ENCODE data around the gene PLCXD1. TPM values are rescaled to one million over a fixed set of nuclear protein-coding genes. Genes with fewer than 3 reads are reported as not detected.

The PLCXD1 gene
- total and polyA plus RNA-seq, 10 donors, result 9.9 to 35.0 (median 21.5) TPM

GRCh38 chrX:318739-319578 lies 37.8 kb downstream of the PLCXD1 start, which contains the start of gene GTPBP6:
Gene GTPBP6 (minus strand): TSS chrX:318796. CDS start chrX:318787, 9 bp downstream.
- 0 to 1% (median 0%) methylated on average over 7 to 97 of the region's 97 CpGs for whole genome bisulfite sequencing, 5 donors
- Histone ChIP-seq H3K27ac (peak within 1 kb of the TSS; percentile 78 to 98 (median 97)), H3K36me3 (peaks cover 0 to 26% (median 17%) of the 10 kb centered on the region in 6 donors), H3K4me1 (peaks cover 11 to 46% (median 32%) of the 10 kb centered on the region in 6 donors), H3K27me3 (replicated peaks in 1 of 7) (peaks cover 0 to 7% (median 0%) of the 10 kb centered on the region in 7 donors), H3K4me3 (peak within 1 kb of the TSS; percentile 55 to 97 (median 85)), H3K9me3 (no peaks in the 10 kb centered on the region)
- intact Hi-C loops (cut with DNase I; ENCODE audit: low total_unique reads), result no loop called here
- TF ChIP-seq POLR2AphosphoS5 (IDR thresholded peaks at IDR 0.05), result peak; percentile 77 to 89 (median 85)
- peak in 6 of 11 experiments; percentile 17 to 53 (median 38) for TF ChIP-seq CTCF (IDR thresholded peaks at IDR 0.05 in 8 of 11, conservative IDR thresholded peaks at IDR 0.05 in 3 of 11)
- peak in 2 of 3 donors; percentile 64 to 81 for TF ChIP-seq POLR2A (IDR thresholded peaks at IDR 0.05)
- DNase-seq, result peak; percentile 100

DNA sequence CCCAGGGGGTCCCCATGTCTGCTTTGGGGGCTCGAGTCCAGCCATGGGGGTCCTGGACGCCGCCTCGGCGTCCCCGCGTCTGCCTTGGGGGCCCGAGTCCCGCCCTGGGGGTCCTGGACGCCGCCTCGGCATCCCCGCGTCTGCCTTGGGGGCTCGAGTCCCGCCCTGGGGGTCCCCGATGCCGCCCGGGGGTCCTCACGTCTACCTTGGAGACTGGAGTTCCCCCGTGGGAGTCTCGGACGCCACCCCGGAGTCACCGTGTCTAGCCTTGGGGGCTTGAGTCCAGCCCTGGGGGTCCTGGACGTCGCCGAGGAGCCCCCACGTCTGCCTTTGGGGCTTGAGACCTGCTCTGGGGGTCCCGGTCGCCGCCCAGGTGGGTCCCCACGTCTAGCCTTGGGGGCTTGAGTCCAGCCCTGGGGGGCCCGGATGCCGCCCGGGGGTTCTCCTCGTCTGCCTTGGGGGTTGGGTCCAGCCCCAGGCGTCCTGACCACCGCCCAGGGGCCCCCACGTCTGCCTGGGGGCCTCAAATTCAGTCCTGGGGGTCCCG lies 38.5 kb downstream of the PLCXD1 start:
- Histone ChIP-seq H3K36me3 (peaks cover 0 to 19% (median 11%) of the 10 kb centered on the region in 6 donors), H3K27ac (peak overlapping the region in 7 of 8 donors; percentile 94 to 98 (median 97)), H3K4me1 (peaks cover 11 to 46% (median 32%) of the 10 kb centered on the region in 6 donors), H3K4me3 (peak overlapping the region; percentile 47 to 97 (median 85)), H3K9me3 (no peaks in the 10 kb centered on the region), H3K27me3 (replicated peaks in 1 of 7) (peaks cover 0 to 10% (median 0%) of the 10 kb centered on the region in 7 donors)
- TF ChIP-seq POLR2AphosphoS5 (IDR thresholded peaks at IDR 0.05) (peak in 1 of 3 donors; percentile 4), POLR2A (IDR thresholded peaks at IDR 0.05) (no peak), CTCF (IDR thresholded peaks at IDR 0.05 in 8 of 11, conservative IDR thresholded peaks at IDR 0.05 in 3 of 11) (no peak)
- peak; percentile 93 for DNase-seq
- WGBS, 5 donors, result 0 to 1% (median 1%) methylated on average over 16 to 41 of the region's 41 CpGs
- intact Hi-C loops (cut with DNase I; ENCODE audit: low total_unique reads), result no loop called here

DNA sequence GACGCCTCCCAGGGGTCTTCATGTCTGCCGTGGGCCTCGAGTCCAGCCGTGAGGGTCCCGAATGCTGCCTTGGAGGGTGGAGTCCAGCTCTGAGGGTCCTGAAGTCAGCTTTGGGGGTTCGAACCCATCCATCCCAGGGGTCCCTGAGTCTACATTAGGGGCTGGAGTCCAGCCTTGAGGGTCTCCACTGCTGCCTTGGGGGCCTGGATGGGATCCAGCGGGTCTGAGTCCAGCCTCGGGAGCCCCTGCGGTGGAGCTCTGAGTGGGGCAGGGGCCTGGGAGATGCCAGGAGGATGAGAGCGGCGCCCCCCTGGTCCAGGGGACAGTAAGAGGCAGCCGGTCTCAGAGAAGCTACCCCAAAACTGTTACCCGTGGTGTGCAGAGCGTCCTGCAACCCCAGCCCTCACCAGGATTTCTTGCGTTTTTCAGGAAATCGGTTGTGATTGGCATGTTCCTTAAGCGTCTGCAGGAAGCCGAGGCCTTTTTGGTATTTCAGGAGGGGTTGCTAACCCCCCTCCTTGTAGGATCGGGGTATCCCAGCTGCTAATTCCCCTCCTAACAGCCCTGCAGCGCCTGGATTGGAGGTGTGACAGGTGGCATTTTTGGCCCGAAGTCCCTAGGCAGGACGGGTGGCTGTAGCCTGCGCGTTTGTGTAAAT lies 39.1 kb downstream of the PLCXD1 start:
- Histone ChIP-seq H3K36me3 (peaks cover 0 to 13% (median 5%) of the 10 kb centered on the region in 6 donors), H3K4me1 (peaks cover 11 to 46% (median 32%) of the 10 kb centered on the region in 6 donors), H3K27ac (peak overlapping the region in 6 of 8 donors; percentile 94 to 98 (median 98)), H3K4me3 (peak overlapping the region; percentile 47 to 97 (median 85)), H3K27me3 (replicated peaks in 1 of 7) (peaks cover 0 to 10% (median 0%) of the 10 kb centered on the region in 7 donors), H3K9me3 (no peaks in the 10 kb centered on the region)
- DNase-seq, result peak; percentile 87
- WGBS, 5 donors, result 1 to 7% (median 4%) methylated on average over 12 to 24 of the region's 24 CpGs
- intact Hi-C loops (cut with DNase I; ENCODE audit: low total_unique reads), result no loop called here
- TF ChIP-seq POLR2AphosphoS5 (IDR thresholded peaks at IDR 0.05), result no peak
- TF ChIP-seq CTCF (IDR thresholded peaks at IDR 0.05 in 8 of 11, conservative IDR thresholded peaks at IDR 0.05 in 3 of 11), result no peak
- no peak for TF ChIP-seq POLR2A (IDR thresholded peaks at IDR 0.05)

Measured in spleen (tissue), 11 donors.